GM12878 (cell line): Measurements from ENCODE around the gene UNC13D. TPM values are rescaled to one million over a fixed set of nuclear protein-coding genes. Genes with fewer than 3 reads are reported as not detected.

Source experiments
- ATAC-seq: fragments of 200-7000 bp; cut with Tn5 transposase; 3 replicates; pipeline ENCODE4 v1.9.1; 2020; ENCODE audit warnings: mild to moderate bottlenecking, moderate library complexity
- BruUV-seq: library from RNA; stranded (reverse); fragments of 400-500 nt; replicated peaks from 2 replicates; lab custom pipeline; 2021; lab: Mats Ljungman, UMichigan
- CTCF ChIA-PET: fragments of 300-600 bp; sonication (Branson Sonifier 250); formaldehyde crosslinking; extraction: SDS; loops from one replicate; lab custom pipeline; 2021; ENCODE audit warnings: inconsistent platforms; lab: Yijun Ruan, JAX
- POLR2A ChIA-PET: fragments of 350-600 bp; formaldehyde crosslinking; extraction: SDS; loops from one replicate; lab custom pipeline; 2021; ENCODE audit warnings: inconsistent platforms; lab: Charles Lee
- RAD21 ChIA-PET: fragments of 300-600 bp; sonication (Branson Sonifier 250); formaldehyde crosslinking; loops from one replicate; lab custom pipeline; 2023; ENCODE audit warnings: antibody characterized with exemption; ENCODE audit not compliant: unreplicated experiment; lab: Charles Lee
- SMC1A ChIA-PET: fragments of 300-600 bp; sonication (Branson Sonifier 250); formaldehyde crosslinking; loops from one replicate; lab custom pipeline; 2023; ENCODE audit not compliant: unreplicated experiment, uncharacterized antibody; lab: Charles Lee
- DNase-seq: peaks from one replicate; pipeline ENCODE4 v3.0.0-alpha.2; 2011; ENCODE audit warnings: low read depth, low spot score
- FAIRE-seq: peaks from 3 replicates; lab custom pipeline; 2011; peaks lifted over from hg19 to GRCh38; lab: Jason Lieb, UNC
- H2AFZ ChIP-seq: 2 replicates; pipeline ENCODE4 v1.6.0; 2011; ENCODE audit warnings: low read depth, low read length, control low read depth; ENCODE audit not compliant: control insufficient read depth
- H3K27ac ChIP-seq: 2 replicates; pipeline ENCODE4 v1.5.1; 2011; ENCODE audit warnings: control low read depth; ENCODE audit not compliant: control insufficient read depth, insufficient read depth
- H3K27me3 ChIP-seq, 2 experiments: replicated peaks in 1 of 2; 2 replicates each; pipeline versions ENCODE4 v1.6.0 to v1.6.1; 2011; ENCODE audit warnings: low read length in 1 of 2; ENCODE audit not compliant: control insufficient read depth in 2 of 2, insufficient read depth in 2 of 2
- H3K36me3 ChIP-seq, 2 experiments: 2 replicates each; pipeline ENCODE4 v1.5.1; 2011; ENCODE audit warnings: low read length in 1 of 2; ENCODE audit not compliant: control insufficient read depth in 2 of 2, insufficient read depth in 2 of 2
- H3K4me1 ChIP-seq: 2 replicates; pipeline ENCODE4 v1.6.1; 2011; ENCODE audit warnings: mild to moderate bottlenecking, low read length, moderate library complexity, mixed read lengths; ENCODE audit not compliant: control insufficient read depth, insufficient read depth
- H3K4me2 ChIP-seq: 2 replicates; pipeline ENCODE4 v1.6.0; 2011; ENCODE audit warnings: control low read depth; ENCODE audit not compliant: control insufficient read depth, insufficient read depth
- H3K4me3 ChIP-seq: fragments of 200-600 bp; sonication (generic); 2 replicates; pipeline ENCODE4 v1.5.1; 2016
- H3K79me2 ChIP-seq: 2 replicates; pipeline ENCODE4 v1.6.0; 2011; ENCODE audit warnings: low read length; ENCODE audit not compliant: control insufficient read depth, insufficient read depth
- H3K9ac ChIP-seq: 2 replicates; pipeline ENCODE4 v1.8.0; 2011; ENCODE audit warnings: low read length, control low read depth, mixed read lengths; ENCODE audit not compliant: control insufficient read depth, insufficient read depth
- H3K9me3 ChIP-seq: replicated peaks from 3 replicates; pipeline ENCODE4 v1.5.1; 2011; ENCODE audit warnings: mild to moderate bottlenecking, low read length; ENCODE audit not compliant: control insufficient read depth, insufficient read depth
- H4K20me1 ChIP-seq: 2 replicates; pipeline ENCODE4 v1.6.0; 2011; ENCODE audit not compliant: control insufficient read depth, insufficient read depth
- CBX3 ChIP-seq: fragments of 200-600 bp; sonication (generic); IDR thresholded peaks from 2 replicates; pipeline ENCODE4 v1.6.1; 2016; ENCODE audit warnings: low read depth, borderline replicate concordance
- GATAD2B ChIP-seq: fragments of 450-650 bp; conservative IDR thresholded peaks from 2 replicates; pipeline ENCODE4 v1.6.1; 2017; ENCODE audit warnings: low read depth, mild to moderate bottlenecking, moderate library complexity
- LARP7 ChIP-seq: fragments of 450-650 bp; IDR thresholded peaks from 2 replicates; pipeline ENCODE4 v1.6.1; 2017; ENCODE audit warnings: mild to moderate bottlenecking
- NBN ChIP-seq: fragments of 450-650 bp; IDR thresholded peaks from 2 replicates; pipeline ENCODE4 v1.6.1; 2016
- NFIC ChIP-seq: IDR thresholded peaks from 2 replicates; pipeline ENCODE4 v1.6.1; 2012; ENCODE audit warnings: low read depth, mild to moderate bottlenecking, inconsistent platforms, low read length, moderate library complexity
- NFYA ChIP-seq: IDR thresholded peaks from 2 replicates; pipeline ENCODE4 v1.6.1; 2011; ENCODE audit warnings: low read depth, mild to moderate bottlenecking, low read length, improper control_type of control experiment, borderline replicate concordance
- SIX5 ChIP-seq: IDR thresholded peaks from 2 replicates; pipeline ENCODE4 v1.6.1; 2011; ENCODE audit warnings: mild to moderate bottlenecking, low read depth, low read length, moderate library complexity; ENCODE audit not compliant: severe bottlenecking
- SP1 ChIP-seq: IDR thresholded peaks from one replicate; pipeline ENCODE4 v1.6.1; 2011; ENCODE audit warnings: low read depth, low read length
- ZNF592 ChIP-seq: fragments of 450-650 bp; IDR thresholded peaks from 2 replicates; pipeline ENCODE4 v1.6.1; 2017; ENCODE audit warnings: mild to moderate bottlenecking, moderate library complexity
- WGBS: methylation state at CpG from one replicate; pipeline ENCODE4 v1.1.6; 2016; ENCODE audit warnings: low lambda C conversion rate; ENCODE audit not compliant: insufficient replicate concordance, insufficient coverage; ENCODE audit errors: missing lambda C conversion rate; 5-methylcytosine and 5-hydroxymethylcytosine counted together
- in situ Hi-C: fragments of 300-500 bp; cut with MboI; formaldehyde crosslinking; loops from 9 replicates; pipeline ENCODE4 v1.14.3; 2018; ENCODE audit warnings: mixed read lengths
- intact Hi-C: fragments of 100-400 bp; cut with micrococcal nuclease; formaldehyde crosslinking; loops from one replicate; pipeline ENCODE4 v1.14.2; 2022; ENCODE audit not compliant: unreplicated experiment
- polyA plus RNA-seq, 11 experiments: library from polyadenylated mRNA; depleted of rRNA in 4 of 11; unstranded in 6 of 11; stranded (reverse) in 5 of 11; fragments of >200 nt; fragmentation: Nextera tagmentation in 4 of 11; fragmentation: Illumina TruSeq in 1 of 11; extraction: Ambion mirVana in 4 of 11; extraction: Trizol in 1 of 11; gene quantifications; 1 replicate in 1 of 11; 2 replicates in 10 of 11; pipeline versions ENCODE4 v1.2.1 to v1.2.3, GENCODE V29; 2011 to 2016; ENCODE audit warnings: inconsistent platforms in 2 of 11, missing spikeins in 2 of 11, low read depth in 1 of 11
- total RNA-seq, 4 experiments: library from RNA; depleted of rRNA in 3 of 4; stranded (reverse); fragments of >200 nt in 3 of 4; fragmentation: Illumina TruSeq in 1 of 4; extraction: Trizol in 1 of 4; gene quantifications; 2 replicates each; pipeline versions ENCODE4 v1.2.1 to v1.2.3, GENCODE V29; 2013 to 2021

UNC13D gene
- total and polyA plus RNA-seq, 10 of the 15 experiments (the other 5 are each of a cell fraction or from before 2014, with no cell fraction given), result 0.32 to 63.9 (median 25.2) TPM

GRCh38 chr17:75806822-75807500 lies 37.2 kb downstream of the UNC13D start:
- POLR2A ChIA-PET, result interaction anchor here (3.0 to 4.9 kb wide), 3 partner anchors 21 to 42 kb away, joined by 12 to 33 read pairs (median 30); partner anchors contain the start of gene GALK1
- in situ Hi-C loops, result no loop called here

More at GRCh38 chr17:75806822-75807500, 37.2 kb downstream of the UNC13D start:
- Histone ChIP-seq H3K27me3 (no peaks in the 10 kb centered on the region), H3K36me3 (peaks cover 5 to 10% of the 10 kb centered on the region in 2 experiments), H3K27ac (no peak overlapping the region), H3K9me3 (no peaks in the 10 kb centered on the region), H2AFZ (no peak overlapping the region), H3K4me2 (no peak overlapping the region), H3K9ac (no peak overlapping the region), H4K20me1 (no peaks in the 10 kb centered on the region), H3K79me2 (no peaks in the 10 kb centered on the region; the same call in 1 of the 2 replicates), H3K4me1 (peaks cover 9% of the 10 kb centered on the region), H3K4me3 (no peak overlapping the region)
- SMC1A ChIA-PET, result interaction anchor here (0.6 to 1.9 kb wide), 2 partner anchors 10 to 21 kb away, joined by 3 to 4 read pairs; no protein-coding TSS in a partner anchor
- ATAC-seq, result no peak
- intact Hi-C loops, result no loop called here
- FAIRE-seq, result no peak
- WGBS, result 94% methylated on average over 4 of the region's 4 CpGs
- CTCF ChIA-PET, result interaction anchor here (0.5 to 3.3 kb wide), 3 partner anchors 11 to 27 kb away, joined by 3 to 16 read pairs (median 6); no protein-coding TSS in a partner anchor
- RAD21 ChIA-PET, result interaction anchor here (0.5 to 3.3 kb wide), 3 partner anchors 20 to 89 kb away, joined by 3 to 24 read pairs (median 5); partner anchors contain the start of gene TRIM65
- DNase-seq, result no peak
- BruUV-seq, result no TSS peak
- TF ChIP-seq NBN (no peak), SIX5 (no peak), LARP7 (no peak), GATAD2B (no peak), ZNF592 (no peak), CBX3 (no peak), SP1 (no peak), NFIC (no peak), NFYA (no peak)
